ENCODE measurements around the gene CASP8.

GRCh38 chr2:201260302-201260800, at the start of gene CASP8:
- no peak for TF ChIP-seq CTCF (IDR thresholded peaks at IDR 0.05)
- TF ChIP-seq EZH2phosphoT487 (IDR thresholded peaks at IDR 0.05): no peak
- TF ChIP-seq EZH2 (IDR thresholded peaks at IDR 0.05): no peak
